NCI-H146 treated with DMSO at 0.1 percent for 48 hours (cell line): ENCODE results near the gene DPPA3.
"Not testable (repeated sequence)": the region's sequence is repeated elsewhere in the genome, so short reads cannot be mapped to it uniquely, and the experiment has no call there.

Experiments used
- DNase-seq: peaks from one replicate; lab custom pipeline; 2025; ENCODE audit not compliant: unreplicated experiment; lab: John Stamatoyannopoulos, UW

The DPPA3 gene

DNA sequence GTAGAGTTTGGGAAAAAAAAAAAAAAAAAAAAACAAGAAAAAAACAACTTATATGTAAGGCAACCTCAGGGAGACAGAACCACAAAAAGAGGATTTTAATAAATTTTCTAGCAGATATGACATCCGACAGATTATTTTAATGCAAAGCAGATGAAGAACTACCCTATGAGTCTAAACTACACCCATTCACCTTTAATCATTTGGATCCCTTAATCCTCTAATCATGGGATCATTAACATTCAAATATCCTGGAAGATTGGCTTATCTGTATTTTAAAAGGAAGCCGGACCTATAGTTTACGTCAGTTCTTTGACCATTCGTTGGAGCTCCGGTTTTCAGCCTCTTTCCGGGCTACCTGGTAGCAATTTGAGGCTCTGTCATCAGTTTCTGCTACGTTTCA lies at the start of gene DPPA3:
TSS of gene DPPA3 (plus strand) at position 301 of the 400 bp plus-strand sequence. CDS start 138 bp downstream, outside the sequence.
- DNase-seq: no peak

DNA sequence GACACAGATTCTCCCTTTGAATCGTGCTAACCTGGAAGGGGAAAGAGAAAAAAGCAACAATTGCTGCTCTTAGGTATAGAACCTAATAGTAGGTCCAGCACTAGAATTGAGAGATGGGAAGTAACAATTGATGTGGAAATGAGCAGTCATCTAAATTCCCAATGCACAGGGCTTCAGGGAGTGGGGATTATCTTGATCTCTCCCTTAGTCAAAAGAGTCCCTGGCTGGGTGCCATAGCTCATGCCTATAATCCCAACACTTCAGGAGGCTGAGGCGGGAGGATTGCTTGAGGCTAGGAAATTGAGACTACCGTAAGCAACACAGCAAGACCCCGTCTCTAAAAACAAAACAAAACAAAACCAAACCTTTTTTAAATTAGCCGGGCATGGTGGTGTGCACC lies 49.5 kb upstream of the DPPA3 start:
- DNase-seq: no peak

DNA sequence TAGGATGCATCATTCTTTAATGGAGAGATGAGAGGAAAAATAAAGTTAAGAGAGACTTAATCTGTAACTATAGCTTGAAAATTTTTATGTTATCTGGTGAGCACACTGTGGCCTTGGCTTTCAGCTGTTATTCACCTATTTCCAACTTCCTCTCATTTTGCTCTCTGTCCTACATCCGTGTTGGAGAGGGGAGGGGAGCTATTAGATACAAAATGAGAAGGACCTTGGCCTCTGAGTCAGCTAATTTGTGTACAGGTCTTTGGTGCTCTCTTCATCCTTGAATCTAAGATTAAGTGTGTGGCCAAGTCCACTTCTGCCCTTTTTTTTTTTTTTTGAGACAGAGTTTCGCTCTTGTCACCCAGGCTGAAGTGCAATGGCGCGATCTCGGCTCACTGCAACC lies 44.6 kb upstream of the DPPA3 start:
- no peak for DNase-seq

DNA sequence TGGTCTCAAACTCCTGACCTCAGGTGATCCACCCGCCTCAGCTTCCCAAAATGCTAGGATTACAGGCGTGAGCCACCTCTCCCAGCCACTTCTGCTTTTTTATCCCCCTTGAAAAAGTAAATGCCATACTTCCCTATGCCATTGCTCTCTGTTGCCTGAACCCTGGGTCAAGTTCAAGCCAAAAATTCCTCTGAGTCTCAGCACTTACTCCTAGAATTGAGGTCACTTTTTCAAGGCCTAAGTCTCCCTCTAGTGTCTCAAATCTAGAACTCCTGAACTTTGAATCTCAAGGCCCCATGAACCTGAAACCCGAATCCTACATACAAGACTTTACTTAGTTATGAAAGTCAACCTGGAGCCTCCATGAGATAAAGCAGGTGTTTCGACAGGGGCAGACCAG lies 44.1 kb upstream of the DPPA3 start:
- DNase-seq: no peak

DNA sequence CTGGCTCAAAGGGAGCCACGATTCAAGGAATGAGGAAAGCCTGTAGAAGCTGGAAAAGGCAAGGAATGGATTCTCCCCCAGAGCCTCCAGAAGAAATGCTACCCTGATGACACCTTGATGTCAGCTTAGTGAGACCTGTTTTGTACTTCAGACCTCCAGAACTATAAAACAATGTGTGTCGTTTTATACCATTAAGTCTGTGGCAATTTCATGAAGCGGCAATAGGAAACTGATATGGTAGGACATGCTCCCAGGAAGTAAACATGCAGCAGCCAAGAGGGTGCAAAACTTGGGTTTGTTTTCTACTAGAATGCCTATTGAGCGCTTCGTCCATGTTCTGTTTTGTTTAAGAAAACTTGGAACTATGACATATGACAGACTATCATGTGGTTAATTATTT lies 43.1 kb upstream of the DPPA3 start:
- no peak for DNase-seq

DNA sequence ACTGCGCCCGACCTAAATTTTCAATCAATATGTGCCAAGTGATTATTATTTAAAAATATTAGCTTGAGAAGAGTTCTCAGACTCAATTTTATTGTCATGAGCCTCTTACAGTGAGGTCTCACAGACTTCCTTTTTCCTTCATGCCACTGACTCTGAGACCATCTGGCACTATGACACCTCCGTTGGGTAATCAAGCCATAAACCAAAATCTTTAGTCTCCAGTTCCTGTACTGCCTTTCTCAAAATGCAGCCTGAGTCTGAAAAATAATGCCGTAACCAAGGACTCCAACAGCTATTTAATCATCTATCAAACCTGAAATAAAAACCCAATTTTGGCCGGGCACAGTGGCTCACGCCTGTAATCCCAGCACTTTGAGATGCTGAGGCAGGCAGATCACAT lies 35.8 kb upstream of the DPPA3 start:
- DNase-seq: not testable (repeated sequence)

DNA sequence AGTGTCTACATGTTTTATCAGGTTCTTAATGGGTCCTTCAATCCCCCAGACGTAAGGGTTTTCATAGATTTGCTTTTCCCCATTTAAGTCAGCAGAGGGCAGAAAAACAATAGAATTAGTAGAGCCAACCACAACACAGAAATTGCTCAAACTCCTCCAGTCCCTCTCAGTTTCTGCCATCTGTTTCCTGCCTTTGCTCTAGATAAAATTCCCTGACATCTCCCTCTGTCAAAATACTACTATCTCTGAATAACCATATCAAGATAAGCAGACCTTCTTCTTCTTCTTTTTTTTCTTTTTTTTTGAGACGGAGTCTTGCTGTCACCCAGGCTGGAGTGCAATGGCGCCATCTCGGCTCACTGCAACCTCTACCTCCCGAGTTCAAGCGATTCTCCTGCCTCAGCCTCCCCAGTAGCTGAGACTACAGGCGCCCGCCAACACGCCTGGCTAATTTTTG lies 33.8 kb upstream of the DPPA3 start:
- DNase-seq: not testable (repeated sequence)

DNA sequence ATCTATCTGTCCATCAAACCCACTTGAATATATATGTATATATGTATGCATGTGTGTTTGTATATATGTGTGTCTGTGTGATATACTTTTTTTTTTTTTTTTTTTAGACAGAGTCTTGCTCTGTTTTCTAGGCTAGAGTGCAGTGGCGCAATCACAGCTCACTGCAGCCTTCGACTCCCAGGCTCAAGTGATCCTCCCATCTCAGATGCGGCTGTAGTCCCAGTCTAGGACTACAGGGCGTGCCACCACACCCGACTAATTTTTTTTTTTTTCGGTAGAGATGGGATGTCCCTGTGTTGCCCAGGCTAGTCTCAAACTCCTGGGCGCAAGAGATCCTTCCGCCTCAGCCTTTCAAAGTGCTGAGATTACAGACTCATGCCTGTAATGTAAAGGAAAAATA lies 32.5 kb upstream of the DPPA3 start:
- no peak for DNase-seq

DNA sequence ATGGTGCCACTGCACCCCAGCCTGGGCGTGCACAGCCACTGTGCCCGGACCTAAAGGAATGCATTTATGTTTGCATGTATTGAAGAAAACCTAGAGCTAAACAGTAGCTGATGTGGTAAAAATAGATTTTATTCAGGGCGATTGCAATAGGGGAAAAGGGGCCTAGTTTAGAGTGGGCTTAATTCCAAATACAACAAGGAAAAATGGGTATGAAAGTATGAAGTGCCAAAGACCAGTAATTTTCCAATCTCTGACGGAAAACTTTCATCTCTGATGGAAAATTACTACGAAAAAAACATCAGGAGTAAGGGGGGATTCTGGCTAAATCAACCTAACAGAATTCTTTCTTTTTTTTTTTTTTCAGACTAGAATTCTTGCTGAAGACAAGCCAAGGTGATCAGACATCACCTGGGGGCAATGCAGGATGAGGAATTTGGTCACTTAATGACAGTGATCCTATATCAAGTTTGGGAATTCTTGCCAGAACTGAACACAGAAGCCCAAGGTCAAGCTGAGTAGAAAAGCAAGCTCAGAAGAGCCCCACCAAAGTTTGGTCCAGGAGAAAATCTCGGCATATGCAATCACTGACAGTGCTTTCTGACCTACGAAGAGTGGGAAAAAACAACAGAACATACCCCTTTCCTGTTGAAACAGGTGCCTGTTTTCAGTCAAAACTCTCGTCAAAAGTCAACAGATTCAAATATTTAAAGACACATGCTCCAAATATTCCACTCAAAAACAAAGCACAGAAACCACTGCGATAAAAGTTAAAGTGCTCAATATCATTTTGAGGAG lies 31.8 kb upstream of the DPPA3 start:
- DNase-seq: no peak

DNA sequence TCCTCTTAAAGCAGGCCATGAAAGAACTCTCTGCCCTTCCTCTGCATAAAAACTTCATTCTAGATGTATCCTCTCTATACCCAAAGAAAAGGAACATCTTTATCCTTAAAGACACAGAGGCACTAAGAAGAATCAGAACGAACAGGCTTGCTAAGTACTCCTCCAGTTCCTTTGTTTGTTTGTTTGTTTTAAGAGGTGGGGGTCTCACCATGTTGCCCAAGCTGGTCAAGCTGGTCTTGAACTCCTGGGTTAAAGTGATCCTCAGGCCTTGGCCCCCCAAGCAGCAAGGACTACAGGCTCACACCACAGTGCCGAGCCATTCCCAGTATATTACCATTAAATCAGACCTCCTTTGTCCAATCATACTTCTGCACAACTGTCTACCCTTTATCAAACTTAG lies 29.7 kb upstream of the DPPA3 start:
- DNase-seq: no peak

DNA sequence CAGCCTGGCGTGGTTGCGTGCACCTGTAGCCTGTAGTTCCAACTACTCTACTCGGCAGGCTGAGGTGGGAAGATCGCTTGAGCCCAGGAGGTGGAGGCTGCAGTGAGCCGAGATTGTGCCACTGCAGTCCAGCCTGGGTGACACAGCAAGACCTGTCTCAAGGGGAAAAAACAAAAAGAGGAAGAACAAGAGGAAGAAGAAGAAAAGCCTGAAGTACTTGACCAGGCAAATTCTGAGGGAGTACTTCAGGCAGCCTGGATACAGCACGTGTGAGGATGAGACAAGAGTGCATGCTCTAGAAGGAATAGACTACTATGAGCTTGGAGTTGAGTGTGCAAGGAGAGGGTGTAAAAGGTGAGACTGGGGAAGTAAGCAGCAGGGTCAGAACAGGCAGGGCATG lies 17.4 kb upstream of the DPPA3 start:
- no peak for DNase-seq

DNA sequence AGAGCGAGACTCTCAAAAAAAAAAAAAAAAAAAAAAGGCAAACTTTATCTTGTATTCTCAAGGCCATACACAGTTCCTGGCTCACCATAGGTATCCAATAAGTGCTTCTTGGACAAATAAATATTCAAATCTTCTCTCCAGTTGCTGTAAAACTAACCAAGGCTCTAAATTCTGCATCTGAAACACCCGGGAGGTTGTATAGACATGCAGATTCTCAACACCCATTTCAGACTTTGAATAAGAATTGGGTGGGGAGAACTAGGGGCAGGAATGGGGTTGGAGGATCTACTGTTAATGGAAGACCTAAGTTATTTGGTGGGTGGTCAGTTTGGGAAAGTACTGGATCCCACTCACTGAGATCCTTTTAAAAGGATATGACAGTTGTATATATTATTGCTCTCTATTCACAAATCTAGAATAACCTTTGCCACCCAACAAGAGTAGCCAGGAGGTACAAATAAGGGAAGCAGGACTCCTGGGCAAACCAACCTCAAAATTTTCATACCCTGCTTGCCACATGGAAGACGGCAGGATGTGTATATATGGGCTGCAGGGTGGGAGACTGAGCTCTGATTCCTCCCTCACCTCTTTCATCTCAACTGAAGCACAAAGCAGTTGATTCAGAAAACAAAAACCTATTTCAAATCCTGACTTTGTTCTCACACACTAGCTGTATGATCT lies 16.5 kb upstream of the DPPA3 start:
- no peak for DNase-seq

DNA sequence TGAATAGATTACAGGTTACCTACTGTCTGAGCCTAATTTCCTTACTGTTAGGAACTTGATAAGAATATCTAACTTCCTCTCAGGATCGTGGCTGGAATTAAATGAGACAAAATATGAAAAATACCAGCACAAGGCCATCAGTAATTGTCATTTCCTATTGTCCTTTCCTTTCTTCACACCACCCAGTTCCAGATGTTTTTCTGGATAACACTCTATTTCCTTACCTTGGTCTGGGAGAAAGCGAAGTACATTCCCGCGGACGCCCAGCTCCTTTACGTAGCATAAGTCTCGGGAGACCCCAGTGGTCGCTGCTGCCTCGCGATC lies 16.0 kb upstream of the DPPA3 start:
- no peak for DNase-seq

DNA sequence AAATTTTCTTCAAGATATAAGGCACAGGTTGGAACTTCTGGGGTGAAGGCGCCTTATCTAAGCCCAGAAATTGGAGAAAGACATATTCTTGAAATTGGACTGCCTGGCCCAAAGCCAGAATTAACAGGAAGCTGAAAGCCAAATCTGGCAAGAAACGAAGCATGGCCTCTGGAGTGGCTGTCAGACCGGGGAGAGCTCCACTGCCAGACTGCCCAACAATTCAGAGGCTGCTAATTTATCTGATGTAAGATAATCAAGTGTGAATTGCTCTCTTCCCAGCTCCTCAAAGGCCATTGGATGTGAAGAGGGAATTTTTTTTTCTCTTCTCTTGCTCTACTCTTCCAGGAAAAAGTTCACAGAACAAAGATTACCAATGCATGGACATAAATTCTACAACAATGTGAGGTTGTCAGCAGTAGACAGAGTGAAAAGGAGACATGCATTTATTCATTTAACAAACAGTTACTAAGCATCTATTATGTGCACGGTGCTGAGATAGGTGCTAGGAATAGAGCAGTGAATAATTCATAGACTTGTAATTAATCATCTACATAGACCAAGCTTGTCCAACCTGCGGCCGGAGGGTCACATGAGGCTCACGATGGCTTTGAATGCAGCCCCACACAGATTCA lies 15.6 kb upstream of the DPPA3 start, which contains the start of gene GDF3:
TSS of gene GDF3 (minus strand) at position 210 of the 632 bp plus-strand sequence. CDS start at position 163, 47 bp downstream.
- no peak for DNase-seq

DNA sequence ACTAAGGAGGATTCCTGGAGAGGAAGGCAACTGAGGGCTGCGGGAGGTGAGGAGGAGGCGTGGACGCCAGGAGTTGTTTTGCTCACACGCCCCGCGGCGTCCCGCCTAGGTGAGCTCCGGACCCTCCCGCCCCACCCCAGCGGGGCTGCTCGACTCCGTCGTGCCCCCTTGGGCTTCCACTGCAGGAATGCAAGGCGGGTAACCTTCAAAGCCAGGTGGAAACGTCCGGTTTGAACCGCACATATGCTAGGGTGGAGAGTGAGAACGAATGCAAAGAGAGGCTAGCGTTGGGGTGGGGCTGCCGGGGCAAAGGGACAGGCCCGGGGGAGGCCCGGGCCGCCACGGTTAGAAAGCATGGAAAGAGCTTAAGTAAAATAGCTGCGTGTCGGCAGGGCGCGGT lies 5.4 kb upstream of the DPPA3 start:
- DNase-seq: no peak

DNA sequence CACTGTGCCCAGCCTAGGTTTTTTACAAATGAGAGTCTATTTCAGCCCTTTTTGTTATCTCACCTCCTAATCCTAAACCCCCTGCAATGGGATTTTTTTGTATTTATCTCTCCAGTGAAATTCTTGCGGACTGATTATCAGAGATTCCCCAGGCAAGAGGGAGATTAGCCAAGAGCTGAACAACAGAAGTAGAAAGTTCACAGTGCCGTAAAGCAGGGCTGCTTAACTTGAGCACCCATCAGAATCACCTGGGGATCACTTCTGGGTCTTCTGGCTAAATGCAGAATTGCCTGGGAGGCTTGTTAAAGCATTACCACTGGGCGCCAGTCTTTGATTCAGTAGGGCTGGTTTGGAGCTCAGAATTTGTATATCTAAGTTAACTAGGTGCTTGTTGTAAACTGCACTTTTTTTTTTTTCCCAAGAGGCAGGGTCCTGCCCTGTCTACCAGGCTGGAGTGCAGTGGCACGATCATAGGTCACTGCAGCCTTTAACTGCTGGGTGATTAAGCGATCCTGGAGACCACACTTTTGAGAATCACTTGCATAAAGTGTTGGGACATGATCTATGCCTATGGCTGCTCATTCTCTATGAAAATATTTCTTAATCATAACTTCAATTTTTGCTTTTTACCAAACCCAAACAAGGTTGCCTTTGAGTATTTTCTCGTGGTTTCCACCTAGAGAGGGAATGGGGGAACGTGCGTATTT lies 1.1 kb upstream of the DPPA3 start:
- no peak for DNase-seq

DNA sequence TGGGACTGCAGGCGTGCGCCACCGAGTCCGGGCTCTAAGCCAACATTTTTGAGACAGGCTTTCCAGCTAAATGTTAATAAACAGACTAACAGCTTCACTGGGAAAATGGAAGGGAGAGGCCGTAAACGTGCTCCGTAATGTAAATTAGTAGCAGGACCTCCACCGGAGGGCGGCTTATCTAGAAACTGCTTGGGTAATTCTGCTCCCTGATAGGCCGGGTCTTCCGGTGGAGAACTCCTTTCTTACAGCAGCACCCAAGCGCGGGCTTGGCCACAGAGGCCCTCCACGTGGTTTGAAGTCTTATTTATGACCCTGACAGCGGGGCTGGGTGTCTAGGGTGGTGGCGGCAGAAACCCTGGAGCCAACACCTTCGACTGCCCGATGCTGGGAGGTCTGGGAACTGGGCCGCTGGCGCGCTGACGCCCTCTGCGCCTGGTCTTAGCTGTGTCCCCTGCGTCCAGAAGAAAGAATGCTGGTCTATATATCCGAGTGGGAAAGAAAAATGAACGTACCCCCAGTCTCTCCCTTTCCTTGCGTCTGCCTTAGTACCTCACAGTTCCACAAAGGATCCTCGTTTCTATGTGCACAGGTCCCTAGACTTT lies 1.7 kb downstream of the DPPA3 start:
- DNase-seq: no peak

DNA sequence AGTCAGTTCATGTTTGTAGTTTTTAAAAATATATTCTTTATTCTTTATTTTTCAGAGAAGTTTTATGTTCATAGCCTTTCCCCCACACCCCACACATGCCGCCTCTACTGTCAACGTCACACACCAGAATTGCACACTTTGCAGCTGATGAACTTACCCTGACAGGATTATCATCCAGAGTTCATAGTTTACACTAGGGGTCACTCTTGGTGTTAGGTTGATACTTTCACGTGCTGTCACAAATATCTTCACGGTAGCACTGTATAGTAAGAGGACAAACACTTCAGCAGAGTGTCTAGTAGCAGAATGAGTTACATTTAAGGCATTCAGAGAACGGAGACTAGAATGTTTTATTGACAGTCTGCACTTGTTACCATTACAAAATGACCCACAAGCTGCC lies 5.1 kb downstream of the DPPA3 start:
- DNase-seq: no peak

DNA sequence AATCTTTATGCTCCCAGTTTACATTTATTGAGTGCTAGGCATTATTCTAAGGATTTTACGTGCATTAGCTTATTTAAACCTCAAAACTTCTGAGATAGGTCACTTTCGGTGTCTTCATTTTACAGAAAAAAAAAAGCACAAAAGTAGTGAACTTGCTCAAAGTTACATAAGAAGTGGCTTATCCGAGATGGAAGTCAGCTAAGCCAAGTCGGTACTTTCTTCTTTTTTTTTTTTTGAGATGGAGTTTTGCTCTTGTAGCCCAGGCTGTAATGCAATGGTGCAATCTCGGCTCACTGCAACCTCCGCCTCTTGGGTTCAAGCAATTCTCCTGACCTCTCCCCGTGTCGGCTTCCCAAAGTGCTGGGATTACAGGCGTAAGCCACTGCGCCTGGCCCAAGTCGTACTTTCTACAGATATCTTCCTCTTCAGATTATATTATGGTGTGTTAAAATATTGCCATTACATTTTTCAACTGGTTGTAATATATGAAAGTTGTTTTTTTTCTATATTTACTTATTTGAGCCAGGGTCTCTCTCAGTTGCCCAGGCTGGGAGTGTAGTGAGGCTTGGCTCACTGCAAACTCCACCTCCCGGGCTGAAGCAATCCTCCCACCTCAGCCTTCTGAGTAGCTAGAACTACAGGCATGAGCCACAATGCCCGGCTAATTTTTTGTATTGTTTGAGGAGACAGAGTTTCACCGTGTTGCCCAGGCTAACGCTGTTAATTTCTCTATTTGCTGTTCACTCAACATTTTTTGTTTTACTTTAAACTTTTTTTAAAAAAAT lies 8.9 kb downstream of the DPPA3 start:
- no peak for DNase-seq

DNA sequence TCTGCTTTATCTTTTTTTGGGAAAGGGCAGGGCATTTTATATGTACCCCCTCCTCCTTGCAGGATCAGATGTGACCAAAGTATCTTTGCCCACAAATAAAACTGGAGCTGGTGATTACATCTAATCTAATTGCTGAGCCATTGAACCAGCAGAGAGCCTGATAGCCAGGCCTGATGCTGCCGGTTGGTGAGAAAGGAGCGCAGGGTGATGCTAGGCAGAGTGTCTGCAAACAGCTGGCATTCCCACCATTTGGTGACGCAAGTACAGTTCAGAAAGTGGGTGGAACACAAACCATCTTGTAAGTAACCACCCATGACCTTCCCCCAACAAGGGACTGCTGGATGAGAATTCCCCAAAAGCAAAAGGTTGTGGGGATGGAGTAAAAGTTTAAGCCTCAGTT lies 12.7 kb downstream of the DPPA3 start:
- DNase-seq: no peak
